Stimulated activated CD4-positive, alpha-beta T cell treated with anti-CD3 and anti-CD28 coated beads, TNF-alpha, amount 100 ng/mL, for 24 hours (primary cell): ENCODE data around the gene TEAD3.

Experiments
- DNase-seq, 3 experiments: peaks; one replicate each; pipeline ENCODE4 v3.0.0-alpha.2; 2020; ENCODE audit warnings: low read depth in 3 of 3

Gene TEAD3

GRCh38 chr6:35492258-35492973 lies 4.5 kb downstream of the TEAD3 start:
- DNase-seq: no peak

GRCh38 chr6:35491558-35492257 lies 5.2 kb downstream of the TEAD3 start:
- no peak for DNase-seq

- no peak for DNase-seq
Measured at GRCh38 chr6:35490821-35491557, 5.9 kb downstream of the TEAD3 start.

- no peak for DNase-seq
Measured at GRCh38 chr6:35489995-35490791, 6.7 kb downstream of the TEAD3 start.

GRCh38 chr6:35489066-35489465 lies 7.8 kb downstream of the TEAD3 start:
- no peak for DNase-seq

- DNase-seq: no peak
Measured at GRCh38 chr6:35488517-35488862, 8.4 kb downstream of the TEAD3 start.

GRCh38 chr6:35487658-35488516 lies 9.0 kb downstream of the TEAD3 start:
- no peak for DNase-seq

- no peak for DNase-seq
Measured at GRCh38 chr6:35486005-35486925, 10.6 kb downstream of the TEAD3 start.

DNA sequence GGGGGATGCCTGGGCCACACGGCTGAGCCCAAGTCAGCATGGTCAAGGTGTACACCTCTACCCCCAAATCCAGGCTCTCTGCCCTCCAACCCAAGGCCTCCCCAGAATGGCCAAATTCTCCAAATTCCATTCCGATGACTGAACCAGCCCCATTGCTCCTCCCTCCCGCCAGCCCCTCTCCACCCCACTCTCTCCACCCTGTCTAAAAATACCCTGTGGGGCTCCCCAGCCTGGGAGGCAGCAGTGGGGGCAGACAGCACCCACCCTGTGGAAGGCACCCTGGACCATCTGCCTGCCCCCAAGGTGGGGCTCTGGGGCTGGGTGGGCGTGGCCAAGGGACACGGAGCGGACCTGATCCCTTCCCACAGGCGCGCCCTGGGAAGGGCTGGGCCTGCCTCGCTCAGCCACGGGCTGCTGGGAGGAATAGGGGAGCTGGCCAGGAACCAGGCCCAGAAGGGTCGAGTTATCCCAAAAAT lies 11.4 kb downstream of the TEAD3 start:
- DNase-seq: no peak

DNA sequence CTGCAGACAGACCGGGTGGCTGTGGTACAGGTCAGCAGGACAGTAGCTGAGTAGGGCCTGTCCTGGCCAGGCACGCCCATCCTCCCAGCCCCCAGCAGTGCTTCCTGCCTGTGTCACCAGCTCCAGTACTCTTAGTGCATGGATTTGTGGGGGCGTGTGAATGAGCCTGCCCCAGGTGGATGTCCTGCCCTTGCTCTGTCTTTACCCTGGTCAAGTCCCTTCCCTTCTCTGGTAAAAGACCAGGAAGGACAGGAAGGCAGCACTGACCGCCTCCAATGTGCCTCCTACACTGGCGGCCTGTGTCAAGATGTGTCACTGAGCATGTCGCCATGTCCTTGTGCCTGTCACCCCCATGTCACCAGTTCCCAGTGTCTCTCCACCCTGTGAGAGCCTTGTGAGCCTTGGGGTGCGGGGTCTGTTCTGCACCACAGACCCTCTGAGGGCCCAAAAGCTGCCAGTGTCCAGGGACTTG lies 11.9 kb downstream of the TEAD3 start:
- no peak for DNase-seq

- DNase-seq: no peak
Measured at GRCh38 chr6:35483893-35484645, 12.8 kb downstream of the TEAD3 start.

DNA sequence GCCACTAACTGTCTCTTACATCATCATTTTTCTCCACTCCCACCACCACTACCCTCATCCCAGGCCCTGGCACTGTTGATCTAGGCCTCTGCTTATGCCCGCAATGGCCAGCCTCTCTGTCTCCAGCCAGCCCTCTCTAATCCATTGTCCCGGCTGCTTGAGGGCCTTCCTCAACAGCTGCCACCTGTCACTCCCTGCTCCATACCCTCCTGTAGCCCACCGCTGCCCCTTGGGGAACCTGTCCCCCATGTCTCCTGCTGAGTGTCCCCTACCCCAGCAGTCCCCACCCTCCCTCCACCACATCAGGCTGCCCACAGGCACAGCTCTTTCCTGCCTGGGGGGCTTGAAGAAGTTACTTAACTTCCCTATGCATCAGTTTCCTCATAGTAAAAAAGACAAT lies 13.4 kb downstream of the TEAD3 start:
- DNase-seq: no peak

DNA sequence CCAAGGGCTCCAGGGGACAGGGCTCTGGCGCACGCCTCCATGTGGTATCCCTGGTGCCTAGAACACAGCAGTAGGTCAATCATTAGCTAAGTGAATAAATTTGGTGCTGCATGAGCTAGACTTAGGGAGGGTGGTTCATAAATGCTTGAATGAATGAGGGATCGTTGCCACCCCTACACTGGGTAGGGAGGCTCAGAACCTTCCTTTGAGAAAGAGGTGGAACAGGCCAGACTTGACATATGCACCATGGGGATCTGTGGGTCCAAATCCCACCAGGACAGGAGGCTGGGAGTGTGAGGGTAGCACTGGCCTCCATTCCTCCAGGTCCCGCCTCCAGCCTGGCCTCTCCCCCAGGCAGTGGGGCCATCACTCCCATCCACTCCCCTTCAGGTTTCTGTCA lies 13.8 kb downstream of the TEAD3 start:
- no peak for DNase-seq

GRCh38 chr6:35481226-35481625 lies 15.7 kb downstream of the TEAD3 start:
- DNase-seq: no peak

- DNase-seq: no peak
Measured at GRCh38 chr6:35480176-35480575, 16.7 kb downstream of the TEAD3 start.

DNA sequence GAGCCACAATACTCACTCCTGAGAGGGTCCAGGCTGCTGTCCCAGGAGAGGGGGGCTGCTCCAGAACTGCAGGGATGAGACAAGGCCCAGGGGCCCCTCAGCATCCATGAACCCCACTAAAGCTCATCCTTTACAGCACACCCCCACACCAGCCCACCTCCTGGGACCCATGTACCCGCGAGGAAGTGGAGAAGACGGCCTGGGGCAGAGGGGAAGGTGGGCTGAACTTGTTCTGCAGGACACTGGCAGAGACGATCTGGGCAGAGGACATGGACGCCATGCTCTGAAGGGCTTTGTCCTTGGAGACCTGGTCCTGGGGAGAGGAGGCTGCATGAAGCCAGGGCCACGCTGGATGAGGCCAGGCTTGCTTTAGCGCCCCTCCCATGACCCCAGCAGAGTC lies 18.6 kb downstream of the TEAD3 start:
- no peak for DNase-seq

DNA sequence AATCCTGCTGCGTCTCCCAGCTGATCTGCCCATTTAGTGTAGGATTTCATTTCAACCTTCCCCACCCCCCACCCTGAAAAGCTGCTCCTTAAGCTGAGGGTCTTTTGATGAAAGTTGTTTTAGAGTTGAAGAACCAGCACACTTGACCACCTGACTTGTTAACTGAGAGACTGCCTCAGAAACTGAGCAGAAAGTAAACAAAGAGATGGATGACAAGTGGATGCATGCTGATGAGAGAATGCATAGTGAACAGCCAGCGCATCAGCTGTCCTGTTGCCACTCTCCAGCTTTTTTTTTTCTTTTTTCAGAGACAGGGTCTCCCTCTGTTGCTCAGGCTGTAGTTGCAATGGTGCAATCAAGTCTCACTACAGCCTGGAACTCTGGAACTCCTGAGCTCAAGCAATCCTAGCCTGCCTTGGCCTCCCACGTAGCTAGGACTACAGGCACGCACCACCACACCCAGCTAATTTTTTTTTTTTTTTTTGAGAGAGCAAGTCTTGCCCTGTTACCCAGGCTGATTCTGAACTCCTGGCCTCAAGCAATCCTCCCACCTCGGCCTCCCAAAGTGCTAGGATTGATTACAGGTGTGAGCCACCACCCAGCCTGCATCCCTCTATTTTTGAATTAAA lies 19.2 kb downstream of the TEAD3 start:
- no peak for DNase-seq

- no peak for DNase-seq
Measured at GRCh38 chr6:35477028-35477427, 19.9 kb downstream of the TEAD3 start.

DNA sequence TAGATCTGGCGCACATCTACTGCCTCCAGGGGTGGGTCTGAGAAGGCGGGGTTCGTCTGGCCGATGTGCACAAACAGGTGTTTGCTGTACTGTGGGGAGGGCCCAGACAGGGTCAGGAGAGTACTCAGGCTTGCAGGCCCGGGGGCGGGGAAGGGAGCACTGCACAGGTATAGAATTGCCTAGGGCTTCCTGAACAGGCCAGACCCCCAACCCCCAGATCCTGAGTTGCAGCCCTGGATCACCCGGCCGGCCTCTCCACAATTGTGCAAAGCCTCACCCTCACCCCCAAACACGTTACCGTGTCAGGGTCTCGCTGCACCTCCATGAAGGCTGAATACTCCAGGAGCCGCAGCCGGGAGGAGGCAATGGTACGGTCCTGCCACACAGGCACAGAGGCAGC lies 20.9 kb downstream of the TEAD3 start:
- no peak for DNase-seq
